HepG2 (cell line): Measurements from ENCODE around the gene FEV. TPM values are rescaled to one million over a fixed set of nuclear protein-coding genes. Genes with fewer than 3 reads are reported as not detected.
A peak's percentile ranks its signal among the peaks of the same experiment; 100 is the strongest.

Experiments used
- ATAC-seq: fragments of 200-7000 bp; cut with Tn5 transposase; 3 replicates; pipeline ENCODE4 v1.9.1; 2020; ENCODE audit warnings: mild to moderate bottlenecking, moderate library complexity
- BruUV-seq: library from RNA; stranded (reverse); fragments of 400-500 nt; replicated peaks from 2 replicates; lab custom pipeline; 2021; lab: Mats Ljungman, UMichigan
- CTCF ChIA-PET: fragments of 300-600 bp; formaldehyde crosslinking; extraction: SDS; loops from one replicate; lab custom pipeline; 2021; ENCODE audit warnings: low total read pairs, inconsistent platforms, low intra/inter-chr PET ratio; lab: Yijun Ruan, JAX
- POLR2A ChIA-PET: fragments of 350-600 bp; sonication (Branson Sonifier 250); formaldehyde crosslinking; loops from one replicate; lab custom pipeline; 2020; ENCODE audit warnings: antibody characterized with exemption, inconsistent platforms; lab: Yijun Ruan, JAX
- DNase-seq: peaks from one replicate; pipeline ENCODE4 v3.0.0-alpha.2; 2015; ENCODE audit warnings: low spot score
- FAIRE-seq: peaks from 3 replicates; lab custom pipeline; 2011; peaks lifted over from hg19 to GRCh38; lab: Jason Lieb, UNC
- H2AFZ ChIP-seq: one replicate; pipeline ENCODE4 v1.6.1; 2011; ENCODE audit warnings: low read length, inconsistent platforms
- H3K27ac ChIP-seq: fragments of 300-600 bp; 3 replicates; pipeline ENCODE4 v1.8.0; 2011; ENCODE audit warnings: mixed run types, mild to moderate bottlenecking, mixed read lengths, low read length, inconsistent platforms; ENCODE audit not compliant: insufficient read depth; ENCODE audit errors: extremely low read length
- H3K27me3 ChIP-seq, 2 experiments: fragments of 200-600 bp in 1 of 2; 2 replicates in 1 of 2; 3 replicates in 1 of 2; pipeline versions ENCODE4 v1.6.0 to v1.8.0; 2011; ENCODE audit warnings: low read length in 2 of 2, mild to moderate bottlenecking in 2 of 2, moderate library complexity in 2 of 2, inconsistent platforms in 1 of 2; ENCODE audit not compliant: insufficient read depth in 2 of 2, control insufficient read depth in 1 of 2
- H3K36me3 ChIP-seq, 2 experiments: fragments of 200-600 bp in 1 of 2; replicated peaks in 1 of 2; 2 replicates in 1 of 2; 3 replicates in 1 of 2; pipeline versions ENCODE4 v1.5.1 to v1.8.0; 2011; ENCODE audit warnings: low read length in 2 of 2, inconsistent platforms in 1 of 2; ENCODE audit not compliant: insufficient read depth in 2 of 2, control insufficient read depth in 1 of 2
- H3K4me1 ChIP-seq: 2 replicates; pipeline ENCODE4 v1.5.1; 2012; ENCODE audit warnings: low read length, inconsistent platforms; ENCODE audit not compliant: insufficient read depth
- H3K4me2 ChIP-seq: 2 replicates; pipeline ENCODE4 v1.6.0; 2011; ENCODE audit warnings: low read depth, low read length, inconsistent platforms
- H3K4me3 ChIP-seq, 3 experiments: fragments of 200-600 bp in 1 of 3; sonication (generic), shearing (Covaris generic) in 1 of 3; replicated peaks in 1 of 3; 2 replicates each; pipeline ENCODE4 v1.5.1; 2011 to 2016; ENCODE audit warnings: low read length in 3 of 3, inconsistent platforms in 2 of 3, low read depth in 2 of 3, mild to moderate bottlenecking in 2 of 3, control low read depth in 1 of 3, mixed read lengths in 1 of 3; ENCODE audit not compliant: insufficient read depth in 1 of 3
- H3K79me2 ChIP-seq: one replicate; pipeline ENCODE4 v1.6.1; 2011; ENCODE audit warnings: low read length, inconsistent platforms; ENCODE audit not compliant: insufficient read depth
- H3K9ac ChIP-seq: 2 replicates; pipeline ENCODE4 v1.6.0; 2011; ENCODE audit warnings: mild to moderate bottlenecking, low read depth, low read length, inconsistent platforms; ENCODE audit not compliant: insufficient read depth
- H3K9me3 ChIP-seq: 2 replicates; pipeline ENCODE4 v1.5.1; 2012; ENCODE audit warnings: mild to moderate bottlenecking, low read length
- H4K20me1 ChIP-seq: 2 replicates; pipeline ENCODE4 v1.6.0; 2011; ENCODE audit warnings: inconsistent platforms, mild to moderate bottlenecking, low read length, moderate library complexity; ENCODE audit not compliant: insufficient read depth
- ASH2L ChIP-seq: fragments of 300-600, 200-600 bp; sonication (generic); IDR thresholded peaks from 2 replicates; pipeline ENCODE4 v1.7.0; 2017; ENCODE audit warnings: low read depth, mild to moderate bottlenecking, moderate library complexity, mixed read lengths, low read length; ENCODE audit not compliant: insufficient read length
- CTCF ChIP-seq: sonication (generic); formaldehyde crosslinking; IDR thresholded peaks from 2 replicates; pipeline ENCODE4 v1.5.0; 2020; ENCODE audit warnings: mild to moderate bottlenecking, missing genetic modification reagents, moderate library complexity
- SMAD3 ChIP-seq: sonication (generic); formaldehyde crosslinking; IDR thresholded peaks from 2 replicates; pipeline ENCODE4 v1.4.0; 2020; ENCODE audit warnings: missing genetic modification reagents
- ZBTB10 ChIP-seq: sonication (generic); formaldehyde crosslinking; IDR thresholded peaks from 2 replicates; pipeline ENCODE4 v1.4.0; 2020; ENCODE audit warnings: missing genetic modification reagents, borderline replicate concordance
- ZBTB3 ChIP-seq: sonication (generic); formaldehyde crosslinking; IDR thresholded peaks from 2 replicates; pipeline ENCODE4 v1.4.0; 2020; ENCODE audit warnings: low read depth, mild to moderate bottlenecking, moderate library complexity, missing genetic modification reagents, borderline replicate concordance
- ZNF609 ChIP-seq: sonication (generic); formaldehyde crosslinking; IDR thresholded peaks from 2 replicates; pipeline ENCODE4 v1.4.0; 2020; ENCODE audit warnings: mild to moderate bottlenecking, missing genetic modification reagents, borderline replicate concordance
- ZNF691 ChIP-seq: sonication (generic); formaldehyde crosslinking; IDR thresholded peaks from 2 replicates; pipeline ENCODE4 v1.4.0; 2020; ENCODE audit warnings: missing genetic modification reagents, low read depth, mild to moderate bottlenecking, borderline replicate concordance
- ZNF704 ChIP-seq: sonication (generic); formaldehyde crosslinking; IDR thresholded peaks from 2 replicates; pipeline ENCODE4 v1.8.1; 2023; ENCODE audit warnings: mild to moderate bottlenecking, inconsistent platforms, moderate library complexity, missing genetic modification reagents, borderline replicate concordance
- WGBS: methylation state at CpG from one replicate; pipeline ENCODE4 v1.1.6; 2017; ENCODE audit warnings: low lambda C conversion rate; 5-methylcytosine and 5-hydroxymethylcytosine counted together
- in situ Hi-C: cut with HindIII; loops from 2 replicates; pipeline ENCODE4 v1.10.0; 2017; ENCODE audit warnings: low pct_unique_long_range_greater_than_20kb; ENCODE audit not compliant: extremely low pct_ligation_motif_present
- intact Hi-C: fragments of 100-400 bp; cut with micrococcal nuclease; formaldehyde crosslinking; loops from one replicate; pipeline ENCODE4 v1.10.0; 2022; ENCODE audit not compliant: unreplicated experiment
- polyA plus RNA-seq, 8 experiments: library from polyadenylated mRNA; depleted of rRNA in 3 of 8; stranded (reverse) in 7 of 8; unstranded in 1 of 8; fragments of >200 nt; fragmentation: Illumina TruSeq in 4 of 8; extraction: Trizol in 4 of 8; gene quantifications; 2 replicates each; pipeline versions ENCODE4 v1.2.1 to v1.2.3, GENCODE V29; 2011 to 2016; ENCODE audit warnings: low read depth in 4 of 8, missing spikeins in 1 of 8, mixed read lengths in 1 of 8; ENCODE audit not compliant: insufficient read depth in 1 of 8
- total RNA-seq, 5 experiments: library from RNA; depleted of rRNA; stranded (reverse); fragments of >200 nt; fragmentation: Illumina TruSeq; extraction: Trizol; gene quantifications; 2 replicates each; pipeline ENCODE4 v1.2.3, GENCODE V29; 2016; ENCODE audit warnings: low read depth in 1 of 5

Gene FEV
- total and polyA plus RNA-seq, 2 of the 13 experiments (the other 11 are each of a cell fraction or from before 2014, with no cell fraction given): not detected

GRCh38 chr2:218979846-218980734 lies 4.9 kb downstream of the FEV start:
- in situ Hi-C loops: no loop called here
- Histone ChIP-seq H3K27ac (no peak overlapping the region), H3K4me2 (peak overlapping the region; percentile 95), H3K27me3 (peaks cover 31 to 64% of the 10 kb centered on the region in 2 experiments), H3K4me3 (peak overlapping the region; percentile 34 to 64 (median 42); a peak in 5 of 6 replicates), H4K20me1 (peaks cover 10% of the 10 kb centered on the region; the same call in 1 of the 2 replicates), H2AFZ (peak overlapping the region; percentile 52), H3K9me3 (no peaks in the 10 kb centered on the region), H3K79me2 (no peaks in the 10 kb centered on the region), H3K36me3 (no peaks in the 10 kb centered on the region), H3K9ac (no peak overlapping the region), H3K4me1 (peaks cover 11% of the 10 kb centered on the region; the same call in 1 of the 2 replicates)
- ATAC-seq (peak; percentile 93), FAIRE-seq (peak; percentile 81), DNase-seq (peak; percentile 66)
- intact Hi-C loops: loop anchor here (10.0 kb wide), 1 partner anchor 115 kb away; no protein-coding TSS in a partner anchor
- BruUV-seq: no TSS peak
- ChIA-PET POLR2A (interaction anchor here (1.0 kb wide), 1 partner anchor 21 kb away, joined by 3 read pairs; no protein-coding TSS in a partner anchor), CTCF (interaction anchor here (0.7 to 1.5 kb wide), 4 partner anchors 12 to 175 kb away, joined by 3 to 9 read pairs (median 5); no protein-coding TSS in a partner anchor)
- 10% methylated on average over 39 of the region's 39 CpGs for WGBS
- TF ChIP-seq ZBTB3 (no peak), ZNF704 (no peak), ZNF609 (CRISPR knock-in tag) (no peak), CTCF (CRISPR knock-in tag) (peak; percentile 99), ZNF691 (CRISPR knock-in tag) (peak; percentile 40; the same call in 1 of the 2 replicates), ASH2L (peak; percentile 58), SMAD3 (no peak), ZBTB10 (CRISPR knock-in tag) (no peak)
